ENCODE data around the gene PTPRM.
"Not testable (repeated sequence)": the region's sequence is repeated elsewhere in the genome, so short reads cannot be mapped to it uniquely, and the experiment has no call there.

PTPRM gene

DNA sequence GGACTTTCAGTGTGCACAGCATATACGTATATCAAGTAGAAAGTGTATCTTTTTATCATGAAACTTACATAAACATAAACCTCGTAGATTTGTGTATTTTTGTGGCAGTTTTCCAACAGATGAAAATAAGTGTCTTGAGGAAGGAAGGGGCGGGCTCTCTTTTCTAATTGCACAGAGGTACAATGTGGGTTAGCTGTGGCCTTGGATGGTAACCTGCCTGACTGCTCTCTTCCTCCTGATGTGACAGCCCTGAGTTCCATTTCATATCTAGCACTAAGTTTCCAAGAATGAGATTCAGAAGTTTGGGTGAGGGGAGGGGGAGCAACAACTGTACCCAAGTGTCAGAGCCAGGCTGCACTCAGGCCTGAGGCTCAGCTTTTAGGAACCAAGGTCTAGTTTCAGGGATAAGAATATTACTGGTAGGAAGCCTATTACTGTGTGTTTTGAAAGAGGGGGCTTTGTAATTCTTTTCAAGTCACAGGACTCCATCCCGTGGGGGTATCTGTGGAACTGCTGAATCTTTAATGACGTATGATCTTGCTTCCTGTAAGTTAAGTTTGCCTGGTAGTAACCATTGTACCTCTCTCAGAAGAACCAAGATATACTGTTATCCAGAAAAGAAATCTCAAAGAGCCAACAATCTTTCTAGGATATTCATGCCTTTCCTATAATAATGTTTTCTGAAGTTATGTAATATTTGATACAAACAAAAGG lies 483.7 kb downstream of the PTPRM start:
- DNase-seq (ENCODE audit: low read depth), result no peak

DNA sequence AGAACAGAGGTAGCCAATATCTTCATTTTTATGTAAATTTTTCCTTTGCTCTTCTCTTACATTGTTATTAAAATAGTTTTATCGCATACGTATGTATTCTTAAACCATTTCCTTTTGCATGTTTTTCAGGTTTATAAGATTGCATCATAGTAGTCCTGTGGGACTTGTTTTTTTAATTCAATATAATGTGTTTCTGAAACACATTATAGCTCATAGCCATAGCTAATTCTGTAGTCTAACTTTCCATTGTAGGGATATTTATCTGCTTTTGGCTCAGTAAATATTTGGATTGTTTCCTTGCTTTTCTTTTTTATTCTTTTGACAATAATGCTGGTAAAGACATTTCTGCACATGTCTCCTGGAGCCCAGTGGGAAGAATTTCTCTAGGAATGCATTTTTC lies 484.3 kb downstream of the PTPRM start:
- no peak for DNase-seq (ENCODE audit: low read depth)

GRCh38 chr18:8052237-8052701 lies 485.2 kb downstream of the PTPRM start:
- no peak for DNase-seq (ENCODE audit: low read depth)

- DNase-seq (ENCODE audit: low read depth), result no peak
Observed at GRCh38 chr18:8056723-8057122, 489.6 kb downstream of the PTPRM start.

GRCh38 chr18:8063152-8063551 lies 496.0 kb downstream of the PTPRM start:
- not testable (repeated sequence) for DNase-seq (ENCODE audit: low read depth)

- DNase-seq (ENCODE audit: low read depth), result no peak
Observed at GRCh38 chr18:8063733-8064132, 496.6 kb downstream of the PTPRM start.

DNA sequence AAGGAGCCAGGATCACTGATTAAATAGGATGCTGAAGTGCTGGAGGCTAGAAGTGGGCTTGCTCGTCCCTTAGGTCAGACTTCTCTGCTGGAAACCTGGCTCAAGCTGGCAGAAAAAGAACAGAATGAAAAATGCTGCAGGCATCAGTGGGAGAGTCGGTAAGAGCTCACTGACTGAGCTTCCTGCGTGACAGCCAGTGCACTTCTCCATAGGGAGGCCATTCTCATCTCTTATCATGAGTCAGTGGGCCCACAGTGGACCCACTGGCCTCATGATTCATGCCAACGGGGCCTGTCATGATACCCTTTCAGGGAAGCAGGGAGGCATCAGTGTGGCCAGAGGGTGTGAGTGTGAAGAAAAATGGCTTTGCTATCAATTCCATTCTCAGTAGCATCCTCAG lies 498.2 kb downstream of the PTPRM start:
- DNase-seq (ENCODE audit: low read depth), result no peak

DNA sequence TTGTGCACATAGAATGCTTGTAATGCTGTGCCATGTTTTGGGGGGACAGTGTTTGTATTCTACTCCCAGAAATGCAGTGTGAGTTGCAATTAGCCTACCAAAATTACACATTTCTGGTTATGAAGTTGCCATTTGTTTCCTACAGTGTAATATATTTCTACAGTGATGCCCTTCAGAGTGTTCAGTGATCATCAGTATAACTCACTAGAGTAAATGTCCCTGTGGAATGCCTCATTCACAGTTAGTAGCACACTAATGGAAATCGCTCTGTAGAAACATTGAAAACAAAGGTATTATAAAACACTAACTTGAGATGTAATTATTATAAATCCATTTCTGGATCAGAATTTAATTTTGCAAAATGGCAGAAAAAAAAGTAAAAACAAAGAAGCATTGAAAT lies 498.7 kb downstream of the PTPRM start:
- DNase-seq (ENCODE audit: low read depth), result no peak

- no peak for DNase-seq (ENCODE audit: low read depth)
Observed at GRCh38 chr18:8069708-8070107, 502.6 kb downstream of the PTPRM start.

DNA sequence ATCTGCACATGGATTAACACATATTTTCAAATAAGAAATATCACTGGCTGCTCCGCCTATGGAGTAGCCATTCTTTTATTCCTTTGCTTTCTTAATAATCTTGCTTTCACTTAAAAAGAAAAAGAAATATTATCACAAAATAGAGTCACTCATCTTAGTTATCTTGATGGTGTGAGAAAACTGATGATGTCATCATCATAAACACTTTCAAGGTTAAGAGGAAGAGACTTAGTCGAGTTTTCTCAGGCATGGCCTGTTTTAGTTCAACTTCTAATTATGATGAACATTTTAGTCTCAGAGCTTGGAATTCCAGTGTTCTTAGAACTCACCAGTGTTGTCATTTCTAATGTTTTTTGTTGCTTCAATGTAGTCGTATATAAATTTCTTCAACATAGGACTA lies 506.1 kb downstream of the PTPRM start:
- DNase-seq (ENCODE audit: low read depth), result no peak

- DNase-seq (ENCODE audit: low read depth), result no peak
Observed at GRCh38 chr18:8080092-8080491, 513.0 kb downstream of the PTPRM start.

DNA sequence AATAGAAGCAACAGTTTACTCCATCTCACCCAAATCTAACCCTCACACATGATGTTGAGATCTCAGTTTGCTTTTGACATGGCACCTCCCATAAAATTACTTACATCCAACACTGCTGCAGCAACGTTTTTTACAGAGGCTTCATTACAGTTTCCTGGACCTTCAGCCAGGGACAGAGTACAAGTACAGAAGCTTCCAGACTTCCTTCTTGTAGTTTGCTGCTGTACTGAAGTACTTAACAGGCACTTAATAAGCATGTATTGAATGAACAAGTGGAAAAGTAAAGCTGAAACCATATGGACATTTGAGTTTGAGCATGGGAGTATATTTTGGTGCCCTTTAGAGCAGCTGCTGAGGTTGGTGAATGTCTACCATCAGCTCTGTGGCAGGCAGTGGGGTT lies 514.2 kb downstream of the PTPRM start:
- DNase-seq (ENCODE audit: low read depth), result no peak

- no peak for DNase-seq (ENCODE audit: low read depth)
Observed at GRCh38 chr18:8081872-8082553, 514.9 kb downstream of the PTPRM start.

DNA sequence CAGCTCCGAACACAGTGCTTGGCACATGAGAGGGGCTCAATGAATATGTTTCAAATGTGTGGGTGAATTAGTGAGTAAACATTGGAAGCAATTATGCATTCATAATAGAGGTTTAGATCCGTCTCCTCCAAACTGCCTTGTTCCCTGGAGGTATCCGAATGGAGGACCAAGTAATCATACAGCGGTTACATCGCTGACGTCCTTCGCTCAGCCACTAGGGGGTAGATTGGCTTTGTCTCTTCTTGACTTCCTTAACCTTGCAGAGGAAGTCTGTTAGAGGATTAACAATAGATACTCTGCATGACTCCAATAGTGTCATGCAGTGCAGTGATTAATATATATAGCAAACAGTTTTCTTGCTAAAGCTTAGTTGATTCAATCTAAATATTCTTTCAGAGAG lies 517.0 kb downstream of the PTPRM start:
- no peak for DNase-seq (ENCODE audit: low read depth)

DNA sequence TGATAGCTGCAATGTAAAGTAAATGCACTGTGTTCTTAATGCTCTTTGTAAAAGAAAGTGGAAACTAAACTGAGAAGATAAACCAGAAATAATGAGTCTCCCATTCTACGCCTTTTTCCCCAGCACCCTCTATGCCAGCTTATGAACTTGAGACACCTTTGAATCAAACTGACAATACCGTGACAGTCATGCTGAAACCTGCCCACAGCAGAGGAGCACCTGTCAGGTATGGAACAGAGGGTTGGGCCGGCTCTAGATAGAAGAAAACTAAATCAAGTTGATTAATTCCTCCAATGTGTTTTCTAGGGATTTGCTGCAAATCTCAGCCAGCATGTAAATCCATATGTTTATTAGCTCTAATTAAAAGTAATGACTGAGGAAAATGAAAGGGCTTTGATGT lies 521.5 kb downstream of the PTPRM start:
- no peak for DNase-seq (ENCODE audit: low read depth)

DNA sequence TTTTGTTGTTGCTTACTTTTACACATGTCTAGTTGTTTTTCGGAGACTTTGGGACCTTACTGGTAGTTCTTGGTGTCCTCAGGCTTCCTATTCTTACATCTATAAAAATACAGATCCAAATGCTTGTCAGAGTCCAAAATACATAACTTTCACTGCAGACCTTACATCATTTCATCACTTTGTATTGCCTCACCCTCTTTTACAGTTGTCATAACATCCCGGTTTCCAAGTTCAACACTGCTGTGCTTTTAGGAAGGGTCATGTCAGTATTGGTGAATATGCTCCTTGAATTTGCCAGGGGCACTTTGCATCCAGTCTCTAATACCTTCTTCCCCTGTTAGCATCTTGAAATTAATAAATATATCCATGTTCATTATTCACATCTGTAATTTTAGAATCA lies 523.9 kb downstream of the PTPRM start:
- DNase-seq (ENCODE audit: low read depth), result no peak

DNA sequence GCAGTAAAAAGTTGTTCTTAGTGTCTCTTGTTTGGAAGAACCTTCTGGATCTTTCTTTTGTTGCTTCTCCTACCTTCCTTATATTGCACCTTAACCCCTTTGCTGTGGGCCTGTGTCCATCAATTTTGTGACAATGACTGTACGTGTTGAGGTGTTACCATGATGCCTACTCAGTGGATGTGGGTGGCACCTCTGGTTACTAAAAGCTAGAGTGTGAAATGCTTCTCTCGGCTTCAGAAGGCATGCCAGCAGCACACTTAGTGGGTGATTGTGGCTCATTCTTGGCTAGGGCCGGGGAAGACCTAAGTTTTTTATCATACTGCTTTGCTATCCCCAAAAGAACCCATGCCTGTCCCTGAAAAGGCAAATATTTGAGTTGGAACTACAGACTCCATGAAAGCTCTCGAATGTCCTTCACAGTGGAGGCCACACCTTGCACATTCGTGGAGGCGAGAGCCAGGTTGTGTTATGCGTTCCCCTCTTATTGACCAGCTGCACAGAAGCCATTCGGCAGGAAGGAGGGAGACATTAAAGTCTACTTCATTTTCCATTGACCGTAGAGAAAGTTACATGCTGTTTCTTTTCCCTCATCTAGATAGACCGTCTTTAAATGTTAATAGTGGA lies 528.9 kb downstream of the PTPRM start:
- DNase-seq (ENCODE audit: low read depth), result no peak

DNA sequence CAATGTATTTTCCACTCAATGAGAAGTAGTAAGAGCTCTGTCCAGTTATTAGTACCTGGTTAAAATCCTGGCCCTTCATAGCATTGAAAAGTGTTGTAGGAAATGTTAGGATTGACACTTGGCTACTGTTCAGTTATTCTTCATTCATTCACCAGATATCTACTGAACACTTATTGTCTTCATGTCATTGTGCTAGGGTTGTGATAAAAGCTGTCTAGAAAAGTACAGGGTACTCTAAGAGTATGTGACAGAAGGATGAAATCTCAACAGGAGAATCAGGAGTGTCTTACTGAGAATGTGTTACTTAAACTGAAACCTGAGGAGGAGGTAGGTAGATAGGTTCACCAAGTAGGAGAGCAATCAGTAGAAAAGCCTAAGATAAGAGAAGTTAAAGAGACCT lies 530.3 kb downstream of the PTPRM start:
- DNase-seq (ENCODE audit: low read depth), result no peak

DNA sequence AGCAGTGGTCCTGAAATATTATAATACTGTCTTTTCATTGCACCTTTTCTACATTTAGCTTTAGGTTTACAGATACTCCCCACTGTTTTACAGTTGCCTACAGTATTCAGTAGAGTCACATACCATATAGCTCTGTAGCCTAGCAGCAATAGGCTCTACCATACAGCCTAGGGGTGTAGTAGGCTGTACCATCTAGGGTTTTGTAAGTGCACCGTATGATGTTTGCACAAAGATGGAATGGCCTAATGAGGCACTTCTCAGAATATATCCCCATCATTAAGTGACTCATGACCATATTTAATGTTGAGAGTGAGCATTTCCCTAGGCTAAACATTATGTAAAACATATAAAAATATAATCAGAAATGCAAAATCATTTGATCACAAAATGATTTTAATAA lies 530.8 kb downstream of the PTPRM start:
- DNase-seq (ENCODE audit: low read depth), result no peak

DNA sequence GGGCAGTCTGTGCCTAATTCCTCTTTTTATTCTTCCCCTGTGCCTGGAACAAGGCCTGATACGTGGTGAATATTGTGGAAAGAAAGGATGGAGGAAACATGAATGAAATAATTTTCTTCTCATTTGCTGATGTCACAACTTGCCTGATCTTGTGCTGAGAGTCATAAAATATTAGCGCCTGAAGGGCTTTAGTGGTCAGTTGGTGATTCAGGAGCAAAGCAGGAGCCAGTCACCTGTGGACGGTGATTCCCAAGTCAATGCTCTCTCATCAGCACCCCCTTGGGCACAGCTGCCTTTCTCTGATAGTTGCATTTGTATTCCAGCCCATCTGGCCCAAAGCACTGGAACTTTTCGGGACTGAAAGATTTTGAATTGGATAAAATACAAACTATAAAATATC lies 539.5 kb downstream of the PTPRM start:
- DNase-seq (ENCODE audit: low read depth), result no peak

DNA sequence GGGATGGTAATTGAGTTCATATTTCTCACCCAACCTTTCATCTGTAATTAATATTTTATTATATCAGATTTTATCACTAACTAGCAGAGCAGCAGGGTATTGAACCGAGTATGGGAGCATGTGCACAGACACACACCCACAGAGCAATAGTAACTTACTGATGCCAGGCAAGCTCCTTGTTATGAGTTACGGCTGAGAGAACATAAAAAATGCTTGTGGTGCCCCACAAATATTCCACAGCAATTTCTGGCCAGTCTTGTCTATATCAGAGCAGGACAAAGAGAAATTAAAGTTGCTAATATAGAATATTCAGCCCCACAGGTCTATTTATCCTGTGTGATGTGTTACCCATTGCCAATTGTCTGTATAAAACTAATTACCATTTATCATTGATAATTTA lies 540.3 kb downstream of the PTPRM start:
- DNase-seq (ENCODE audit: low read depth), result no peak

- DNase-seq (ENCODE audit: low read depth), result no peak
Observed at GRCh38 chr18:8114480-8114879, 547.4 kb downstream of the PTPRM start.

GRCh38 chr18:8116341-8117005 lies 549.4 kb downstream of the PTPRM start:
- no peak for DNase-seq (ENCODE audit: low read depth)

All from activated T-cell treated with anti-CD3 and anti-CD28 coated beads for 48 hours (primary cell).